Suprapubic skin (tissue), 3 donors: ENCODE measurements around the gene ARHGEF3.

Experiments
- EP300 ChIP-seq: sonication (generic); formaldehyde crosslinking; IDR thresholded peaks from one replicate; pipeline ENCODE4 v1.6.1; 2017; ENCODE audit warnings: antibody characterized with exemption
- POLR2A ChIP-seq, 2 donors: fragments of 450-650 bp; IDR thresholded peaks; one replicate each; pipeline ENCODE4 v1.6.1; 2017; ENCODE audit warnings: antibody characterized with exemption in 2 of 2, mild to moderate bottlenecking in 2 of 2, moderate library complexity in 2 of 2
- TF ChIP-seq, protein P1 (sequence below), 2 donors: fragments of 200-600 bp in 1 of 2; fragments of 450-650 bp in 1 of 2; sonication (generic) in 1 of 2; IDR thresholded peaks; one replicate each; pipeline ENCODE4 v1.5.1; 2016 to 2019; ENCODE audit warnings: antibody characterized with exemption in 2 of 2, mild to moderate bottlenecking in 1 of 2, moderate library complexity in 1 of 2

DNA sequence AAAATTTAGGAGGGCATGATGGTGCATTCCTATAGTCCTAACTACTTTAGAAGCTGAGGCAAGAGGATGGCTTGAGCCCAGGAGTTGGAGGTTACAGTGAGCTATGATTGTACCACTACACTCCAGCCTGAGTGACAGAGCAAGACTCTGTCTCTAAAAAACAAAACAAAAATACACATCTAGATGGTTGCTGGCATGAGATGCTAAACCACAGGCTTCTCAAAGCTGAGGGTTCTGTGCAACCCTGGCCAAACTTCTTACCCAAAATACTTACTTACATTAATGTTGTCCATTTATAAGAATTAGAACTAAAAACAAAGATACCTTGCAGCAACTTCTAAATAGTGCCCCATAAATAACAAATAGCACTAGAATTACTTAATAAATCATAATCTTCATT is 14.3 kb upstream of the ARHGEF3 start:
- TF ChIP-seq, protein P1, sequence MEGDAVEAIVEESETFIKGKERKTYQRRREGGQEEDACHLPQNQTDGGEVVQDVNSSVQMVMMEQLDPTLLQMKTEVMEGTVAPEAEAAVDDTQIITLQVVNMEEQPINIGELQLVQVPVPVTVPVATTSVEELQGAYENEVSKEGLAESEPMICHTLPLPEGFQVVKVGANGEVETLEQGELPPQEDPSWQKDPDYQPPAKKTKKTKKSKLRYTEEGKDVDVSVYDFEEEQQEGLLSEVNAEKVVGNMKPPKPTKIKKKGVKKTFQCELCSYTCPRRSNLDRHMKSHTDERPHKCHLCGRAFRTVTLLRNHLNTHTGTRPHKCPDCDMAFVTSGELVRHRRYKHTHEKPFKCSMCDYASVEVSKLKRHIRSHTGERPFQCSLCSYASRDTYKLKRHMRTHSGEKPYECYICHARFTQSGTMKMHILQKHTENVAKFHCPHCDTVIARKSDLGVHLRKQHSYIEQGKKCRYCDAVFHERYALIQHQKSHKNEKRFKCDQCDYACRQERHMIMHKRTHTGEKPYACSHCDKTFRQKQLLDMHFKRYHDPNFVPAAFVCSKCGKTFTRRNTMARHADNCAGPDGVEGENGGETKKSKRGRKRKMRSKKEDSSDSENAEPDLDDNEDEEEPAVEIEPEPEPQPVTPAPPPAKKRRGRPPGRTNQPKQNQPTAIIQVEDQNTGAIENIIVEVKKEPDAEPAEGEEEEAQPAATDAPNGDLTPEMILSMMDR (IDR thresholded peaks at IDR 0.05), result no peak
- no peak for TF ChIP-seq POLR2A (IDR thresholded peaks at IDR 0.05)
- no peak for TF ChIP-seq EP300
